ENCODE results near the gene MAS1.
"Not testable (repeated sequence)": the region's sequence is repeated elsewhere in the genome, so short reads cannot be mapped to it uniquely, and the experiment has no call there.

Gene MAS1

DNA sequence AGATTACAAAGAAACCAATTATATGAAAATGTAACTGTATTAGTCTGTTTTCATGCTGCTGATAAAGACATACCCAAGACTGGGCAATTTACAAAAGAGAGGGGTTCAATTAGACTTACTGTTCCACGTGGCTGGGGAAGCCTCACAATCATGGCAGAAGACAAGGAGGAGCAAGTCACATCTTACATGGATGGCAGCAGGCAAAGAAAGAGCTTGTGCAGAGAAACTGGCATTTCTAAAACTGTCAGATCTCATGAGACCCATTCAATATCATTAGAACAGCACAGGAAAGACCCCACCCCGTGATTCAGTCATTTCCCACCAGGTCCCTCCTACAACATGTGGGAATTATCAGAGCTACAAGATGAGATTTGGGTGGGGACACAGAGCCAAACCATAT is 33.4 kb downstream of the MAS1 start:
- DNase-seq = not testable (repeated sequence)

DNA sequence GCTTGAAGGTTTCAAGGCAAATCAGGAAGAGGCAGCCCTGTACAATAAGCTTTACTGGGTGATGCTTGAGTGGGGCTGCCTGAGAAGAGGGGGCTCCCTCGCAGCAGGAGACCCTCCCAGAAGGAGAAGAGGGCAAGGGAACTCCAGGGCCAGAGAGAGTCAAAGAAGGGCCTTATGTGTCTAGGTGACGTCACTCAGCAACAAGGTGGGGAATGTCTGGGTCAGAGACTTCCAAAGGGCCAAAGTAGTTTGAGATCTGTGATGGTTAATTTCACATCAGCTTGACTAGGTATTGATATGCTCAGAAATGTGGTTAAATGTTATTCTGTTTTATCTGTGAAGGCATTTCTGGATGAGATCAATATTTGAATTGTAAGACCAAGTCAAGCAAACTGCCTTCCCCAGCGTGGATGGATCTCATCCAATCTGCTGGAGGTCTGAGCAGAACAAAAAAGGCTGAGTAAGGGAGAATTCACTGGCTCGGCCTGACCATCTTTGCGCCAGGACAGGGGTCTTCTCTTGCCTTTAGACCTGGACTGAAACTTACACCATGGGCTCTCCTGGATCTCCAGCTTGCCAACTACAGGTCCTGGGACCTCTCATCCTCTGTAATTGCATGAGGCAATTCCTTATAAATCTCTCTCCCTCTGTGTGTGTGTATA is 35.9 kb downstream of the MAS1 start:
- DNase-seq = no peak

DNA sequence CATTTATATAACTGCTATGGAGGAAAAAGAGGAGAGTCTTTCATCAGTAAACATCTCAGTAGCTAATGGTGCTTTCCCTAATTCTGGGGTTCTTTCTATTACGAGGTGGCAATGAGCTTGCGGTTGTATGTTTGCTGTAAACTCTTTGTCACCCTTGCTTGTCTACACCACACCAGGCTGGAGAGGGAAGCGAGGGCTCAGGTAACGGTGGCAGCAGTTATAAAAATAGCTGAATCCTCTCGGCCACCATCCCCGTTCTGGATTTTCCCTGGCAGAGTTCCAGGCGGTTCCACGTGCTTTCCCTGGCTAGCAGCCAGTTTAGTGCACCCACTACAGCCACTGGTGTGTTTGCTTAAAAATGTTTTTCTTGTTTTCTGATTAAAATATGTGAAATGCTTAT is 39.0 kb downstream of the MAS1 start:
- DNase-seq = peak; percentile 60

DNA sequence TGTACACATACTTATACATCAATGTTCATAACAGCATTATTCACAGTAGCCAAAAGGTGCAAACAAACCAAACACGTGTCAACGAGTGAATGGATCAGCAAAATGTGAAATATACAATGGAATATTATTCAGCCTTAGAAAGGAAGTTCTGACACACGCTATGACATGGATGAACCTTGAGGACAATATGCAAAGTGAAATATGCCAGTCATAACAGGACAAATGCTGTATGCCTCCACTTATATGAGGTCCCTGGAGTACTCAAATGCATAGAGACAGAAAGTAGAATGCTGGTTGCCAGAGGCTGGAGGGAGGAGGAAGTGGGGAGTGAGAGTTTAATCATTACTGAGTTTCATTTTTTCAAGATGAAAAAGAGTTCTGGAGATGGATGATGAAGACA is 40.3 kb downstream of the MAS1 start:
- DNase-seq = no peak

DNA sequence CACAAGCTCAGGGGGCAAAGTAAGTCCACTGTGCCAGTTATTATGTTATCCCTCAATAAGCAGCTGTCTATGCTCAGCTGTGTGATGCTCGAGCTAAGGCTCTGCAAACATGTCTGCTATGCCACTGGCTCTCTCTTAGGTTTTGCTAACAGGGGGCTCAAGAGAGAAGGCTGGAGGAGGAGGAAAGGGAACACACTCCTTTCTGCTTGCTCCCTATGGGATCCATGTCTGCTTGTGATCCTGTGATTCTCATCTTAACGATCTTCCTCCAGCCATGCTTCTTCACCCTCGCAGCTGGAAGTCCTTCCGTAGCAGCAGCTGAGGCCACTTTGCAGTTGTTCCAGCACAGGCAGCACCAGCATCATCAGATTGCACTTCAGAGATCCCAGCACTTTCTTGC is 41.1 kb downstream of the MAS1 start:
- no peak for DNase-seq

DNA sequence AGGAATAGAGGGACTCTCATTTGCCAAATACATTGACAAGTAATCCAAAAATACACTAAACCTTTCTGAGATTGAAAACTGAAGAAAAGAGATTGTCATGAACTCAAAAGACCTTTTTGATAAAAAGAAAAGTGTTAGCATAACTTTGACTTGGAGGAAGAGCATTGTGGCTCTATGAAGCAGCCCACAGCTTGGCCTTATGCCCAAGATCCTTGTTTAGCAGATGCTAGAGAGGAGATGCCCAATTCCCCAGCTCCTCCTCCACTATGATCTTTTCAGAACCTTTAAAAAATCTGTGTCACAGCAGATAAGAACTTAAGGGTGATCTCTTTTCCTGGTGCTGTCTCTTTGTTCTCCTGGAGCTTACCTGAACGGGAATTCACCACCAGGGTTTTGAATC is 42.3 kb downstream of the MAS1 start:
- no peak for DNase-seq

DNA sequence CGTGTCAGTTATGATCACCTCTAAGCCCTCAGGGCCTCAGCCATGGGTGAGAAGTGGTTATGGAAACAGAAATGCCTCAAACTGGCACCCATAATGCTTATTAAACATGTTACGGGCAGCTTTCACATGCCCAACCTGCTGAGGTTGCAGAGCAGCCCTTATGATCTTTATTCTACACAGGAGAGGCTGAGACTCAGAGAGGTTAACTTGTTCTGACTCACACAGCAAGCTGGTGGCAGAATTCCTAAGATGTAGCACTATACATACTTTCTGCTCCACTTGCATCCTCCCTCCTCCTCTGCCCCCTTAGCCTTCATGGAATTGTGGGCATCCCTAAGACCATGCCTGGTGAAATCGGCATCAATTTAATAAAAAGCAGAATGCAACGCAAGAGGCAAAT is 43.4 kb downstream of the MAS1 start:
- no peak for DNase-seq

DNA sequence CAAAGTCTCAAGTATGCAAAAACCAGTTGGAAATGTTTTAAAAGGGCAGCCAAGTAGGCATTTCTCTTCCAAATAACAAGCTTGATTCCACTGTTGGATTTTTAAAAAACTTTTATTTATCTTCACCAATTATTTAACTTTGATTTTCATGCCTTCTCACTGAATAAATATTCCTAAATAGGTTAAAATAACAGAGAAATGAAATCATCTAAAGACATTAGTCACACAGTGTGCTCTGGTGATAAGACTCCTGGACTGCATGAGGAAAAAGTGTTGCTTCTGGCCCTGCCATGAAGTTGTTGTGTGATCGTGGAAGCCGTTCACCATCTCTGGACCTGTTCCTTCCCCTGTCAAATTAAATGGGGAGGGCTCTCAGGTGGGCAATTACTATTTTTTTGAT is 44.3 kb downstream of the MAS1 start:
- DNase-seq = no peak

DNA sequence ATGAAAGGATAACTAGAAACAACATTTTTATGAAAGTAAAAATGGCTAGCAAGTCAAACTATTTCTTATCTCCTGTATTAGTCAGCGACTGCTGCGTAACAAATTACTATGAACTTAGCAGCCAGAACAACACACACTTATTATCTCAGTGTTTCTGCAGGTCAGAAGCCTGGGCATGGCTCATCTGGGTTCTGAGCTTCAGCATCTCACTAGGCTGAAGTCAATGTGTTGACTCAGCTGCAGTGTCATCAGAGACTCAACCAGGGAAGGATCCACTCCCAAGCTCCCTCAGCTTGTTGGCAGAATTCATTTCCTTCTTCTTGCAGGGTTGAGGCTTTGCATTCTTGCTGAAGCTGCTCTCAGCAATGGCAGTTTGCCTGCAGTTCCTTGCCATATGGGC is 44.8 kb downstream of the MAS1 start:
- no peak for DNase-seq

DNA sequence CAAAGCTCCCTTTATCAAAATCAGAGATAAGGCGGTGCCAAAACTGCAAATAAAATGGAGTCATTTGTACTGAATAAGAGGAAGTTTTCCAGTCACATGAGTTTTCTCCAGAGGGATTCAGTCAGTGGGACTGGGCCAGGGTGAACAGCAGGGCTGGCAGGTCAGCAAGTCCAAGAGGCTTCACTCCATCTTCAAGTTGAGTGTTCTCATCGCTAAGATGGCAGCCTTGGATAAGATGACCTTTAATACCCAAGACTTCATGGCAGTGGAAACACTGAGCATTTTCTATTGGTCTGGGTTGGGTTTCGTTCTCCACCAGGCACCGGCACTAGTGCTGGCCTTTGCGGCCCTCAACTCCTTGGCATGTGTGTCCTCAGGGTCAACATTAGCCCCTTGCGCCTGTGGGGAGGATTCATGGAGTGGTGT is 48.8 kb downstream of the MAS1 start:
- no peak for DNase-seq

All from DMS79 treated with DMSO at 0.1 percent for 48 hours (cell line).